BLaER1 (cell line): Measurements from ENCODE around the gene RFNG.

Experiments used
- H3K27ac ChIP-seq: shearing (Covaris generic); formaldehyde crosslinking; 2 replicates; pipeline ENCODE4 v1.8.1; 2022
- H3K27me3 ChIP-seq: shearing (Covaris generic); formaldehyde crosslinking; 2 replicates; pipeline ENCODE4 v1.8.1; 2022
- H3K36me3 ChIP-seq: shearing (Covaris generic); formaldehyde crosslinking; 2 replicates; pipeline ENCODE4 v1.8.1; 2022
- H3K4me1 ChIP-seq: shearing (Covaris generic); formaldehyde crosslinking; 2 replicates; pipeline ENCODE4 v1.8.1; 2022
- H3K4me2 ChIP-seq: shearing (Covaris generic); formaldehyde crosslinking; 2 replicates; pipeline ENCODE4 v1.8.1; 2022
- H3K4me3 ChIP-seq: shearing (Covaris generic); formaldehyde crosslinking; 2 replicates; pipeline ENCODE4 v1.8.1; 2022
- H3K9ac ChIP-seq: shearing (Covaris generic); formaldehyde crosslinking; 2 replicates; pipeline ENCODE4 v1.8.1; 2022
- H3K9me3 ChIP-seq: shearing (Covaris generic); formaldehyde crosslinking; 2 replicates; pipeline ENCODE4 v1.8.1; 2022
- H4K20me1 ChIP-seq: shearing (Covaris generic); formaldehyde crosslinking; 2 replicates; pipeline ENCODE4 v1.8.1; 2022
- Cebpa-rat ChIP-seq: shearing (Covaris generic); IDR thresholded peaks from 2 replicates; pipeline ENCODE4 v1.8.1; 2022

The RFNG gene

GRCh38 chr17:82016061-82016874, 35.3 kb downstream of the RFNG start:
- Histone ChIP-seq H3K9me3 (no peaks in the 10 kb centered on the region), H3K9ac (no peak overlapping the region), H3K27ac (no peak overlapping the region), H3K4me1 (peaks cover 58% of the 10 kb centered on the region), H3K4me2 (no peak overlapping the region), H4K20me1 (peaks cover 62% of the 10 kb centered on the region), H3K4me3 (no peak overlapping the region), H3K36me3 (peaks cover 24% of the 10 kb centered on the region), H3K27me3 (peaks cover 38% of the 10 kb centered on the region)
- no peak for TF ChIP-seq Cebpa-rat

- H3K4me3 ChIP-seq = no peak overlapping the region
- peaks cover 38% of the 10 kb centered on the region for H3K27me3 ChIP-seq
- no peak for TF ChIP-seq Cebpa-rat
- H3K27ac ChIP-seq = no peak overlapping the region
- peak overlapping the region; percentile 85 for H3K4me2 ChIP-seq
- H3K9me3 ChIP-seq = no peaks in the 10 kb centered on the region
- peak overlapping the region; percentile 56 for H3K9ac ChIP-seq
- peaks cover 24% of the 10 kb centered on the region for H3K36me3 ChIP-seq
- peaks cover 57% of the 10 kb centered on the region for H3K4me1 ChIP-seq
- H4K20me1 ChIP-seq = peaks cover 53% of the 10 kb centered on the region
These were observed 36.2 kb downstream of the RFNG start for GRCh38 chr17:82015311-82015971.

- peaks cover 48% of the 10 kb centered on the region for H4K20me1 ChIP-seq
- no peak overlapping the region for H3K4me3 ChIP-seq
- H3K36me3 ChIP-seq = peaks cover 24% of the 10 kb centered on the region
- peaks cover 53% of the 10 kb centered on the region for H3K4me1 ChIP-seq
- H3K27me3 ChIP-seq = peaks cover 38% of the 10 kb centered on the region
- H3K9ac ChIP-seq = peak overlapping the region; percentile 56
- peak overlapping the region; percentile 49; the same call in 1 of the 2 replicates for H3K27ac ChIP-seq
- no peaks in the 10 kb centered on the region for H3K9me3 ChIP-seq
- no peak for TF ChIP-seq Cebpa-rat
- peak overlapping the region; percentile 85 for H3K4me2 ChIP-seq
These were observed 36.7 kb downstream of the RFNG start for GRCh38 chr17:82014971-82015310.

- Histone ChIP-seq H3K4me1 (peaks cover 53% of the 10 kb centered on the region), H3K4me3 (no peak overlapping the region), H3K9me3 (no peaks in the 10 kb centered on the region), H3K27ac (peak overlapping the region; percentile 49; the same call in 1 of the 2 replicates), H4K20me1 (peaks cover 45% of the 10 kb centered on the region), H3K27me3 (peaks cover 38% of the 10 kb centered on the region), H3K4me2 (peak overlapping the region; percentile 85), H3K36me3 (peaks cover 23% of the 10 kb centered on the region), H3K9ac (peak overlapping the region; percentile 56)
- no peak for TF ChIP-seq Cebpa-rat
These were observed 37.2 kb downstream of the RFNG start for GRCh38 chr17:82014432-82014831.

- Histone ChIP-seq H3K4me2 (peak overlapping the region; percentile 85), H3K4me3 (no peak overlapping the region), H3K36me3 (peaks cover 17% of the 10 kb centered on the region), H3K27me3 (peaks cover 38% of the 10 kb centered on the region), H3K4me1 (peaks cover 53% of the 10 kb centered on the region), H3K9ac (peak overlapping the region; percentile 57; the same call in 1 of the 2 replicates), H3K9me3 (no peaks in the 10 kb centered on the region), H4K20me1 (peaks cover 44% of the 10 kb centered on the region), H3K27ac (no peak overlapping the region)
- no peak for TF ChIP-seq Cebpa-rat
These were observed 37.8 kb downstream of the RFNG start for GRCh38 chr17:82013772-82014321.

GRCh38 chr17:82013341-82013740, 38.3 kb downstream of the RFNG start:
- Histone ChIP-seq H3K27ac (no peak overlapping the region), H3K9me3 (no peaks in the 10 kb centered on the region), H3K36me3 (peaks cover 12% of the 10 kb centered on the region), H3K9ac (peak overlapping the region; percentile 57), H3K27me3 (peaks cover 38% of the 10 kb centered on the region), H3K4me1 (peaks cover 55% of the 10 kb centered on the region), H4K20me1 (peaks cover 44% of the 10 kb centered on the region), H3K4me3 (no peak overlapping the region), H3K4me2 (peak overlapping the region; percentile 85)
- TF ChIP-seq Cebpa-rat = no peak

- peaks cover 6% of the 10 kb centered on the region; the same call in 1 of the 2 replicates for H3K36me3 ChIP-seq
- TF ChIP-seq Cebpa-rat = no peak
These were observed 38.8 kb downstream of the RFNG start for GRCh38 chr17:82012640-82013295.

GRCh38 chr17:82012261-82012639, 39.4 kb downstream of the RFNG start:
- H3K27me3 ChIP-seq = peaks cover 38% of the 10 kb centered on the region

More at GRCh38 chr17:82012640-82013295, 38.8 kb downstream of the RFNG start:
- no peaks in the 10 kb centered on the region for H3K9me3 ChIP-seq
- H3K4me3 ChIP-seq = no peak overlapping the region
- H3K4me1 ChIP-seq = peaks cover 60% of the 10 kb centered on the region
- H3K9ac ChIP-seq = peak overlapping the region; percentile 57
- peak overlapping the region; percentile 85 for H3K4me2 ChIP-seq
- peaks cover 47% of the 10 kb centered on the region for H4K20me1 ChIP-seq
- peak overlapping the region; percentile 35; the same call in 1 of the 2 replicates for H3K27ac ChIP-seq
- H3K27me3 ChIP-seq = peaks cover 38% of the 10 kb centered on the region

GRCh38 chr17:82011617-82012187, 39.9 kb downstream of the RFNG start:
- Histone ChIP-seq H3K9me3 (no peaks in the 10 kb centered on the region), H3K4me3 (no peak overlapping the region), H3K27me3 (peaks cover 44% of the 10 kb centered on the region), H3K27ac (no peak overlapping the region), H3K4me2 (peak overlapping the region; percentile 85), H3K4me1 (peaks cover 71% of the 10 kb centered on the region), H3K36me3 (no peaks in the 10 kb centered on the region; the same call in 1 of the 2 replicates), H4K20me1 (peaks cover 58% of the 10 kb centered on the region), H3K9ac (peak overlapping the region; percentile 57)
- no peak for TF ChIP-seq Cebpa-rat

More at GRCh38 chr17:82012261-82012639, 39.4 kb downstream of the RFNG start:
- peak overlapping the region; percentile 35 for H3K27ac ChIP-seq
- H3K4me1 ChIP-seq = peaks cover 66% of the 10 kb centered on the region
- no peaks in the 10 kb centered on the region for H3K9me3 ChIP-seq
- H4K20me1 ChIP-seq = peaks cover 53% of the 10 kb centered on the region
- peak overlapping the region; percentile 57 for H3K9ac ChIP-seq
- H3K36me3 ChIP-seq = peaks cover under 1% of the 10 kb centered on the region; the same call in 1 of the 2 replicates
- peak overlapping the region; percentile 85 for H3K4me2 ChIP-seq
- no peak overlapping the region for H3K4me3 ChIP-seq
- TF ChIP-seq Cebpa-rat = no peak
